IgD-negative memory B cell (primary cell): ENCODE measurements around the gene PLOD1. TPM values are rescaled to one million over a fixed set of nuclear protein-coding genes. Genes with fewer than 3 reads are reported as not detected.

Experiments
- H3K27ac Mint-ChIP-seq, 3 donors: one replicate each; pipeline ENCODE4 v1.8.0; 2020 to 2022; ENCODE audit warnings: mild to moderate bottlenecking in 3 of 3, mixed read lengths in 3 of 3, moderate library complexity in 1 of 3
- H3K27me3 Mint-ChIP-seq: one replicate; pipeline ENCODE4 v1.8.0; 2021; ENCODE audit warnings: mixed read lengths
- H3K36me3 Mint-ChIP-seq: one replicate; pipeline ENCODE4 v1.8.0; 2020; ENCODE audit warnings: mild to moderate bottlenecking, mixed read lengths
- H3K4me1 Mint-ChIP-seq, 3 donors: one replicate each; pipeline ENCODE4 v1.8.0; 2020 to 2022; ENCODE audit warnings: mixed read lengths in 3 of 3, mild to moderate bottlenecking in 1 of 3
- H3K4me3 Mint-ChIP-seq, 4 donors: one replicate each; pipeline ENCODE4 v1.8.0; 2020 to 2022; ENCODE audit warnings: mild to moderate bottlenecking in 4 of 4, mixed read lengths in 4 of 4, moderate library complexity in 3 of 4
- H3K9me3 Mint-ChIP-seq, 3 donors: one replicate each; pipeline ENCODE4 v1.8.0; 2020 to 2021; ENCODE audit warnings: mixed read lengths in 3 of 3, mild to moderate bottlenecking in 1 of 3
- polyA plus RNA-seq: library from polyadenylated mRNA; unstranded; fragments of 300-500 nt; fragmentation: Illumina TruSeq; gene quantifications from one replicate; pipeline ENCODE4 v1.2.3, GENCODE V29; 2021

Gene PLOD1
- polyA plus RNA-seq, 1 donor from 2014 or later = 6.5 TPM

GRCh38 chr1:11964656-11965055 lies 30.1 kb downstream of the PLOD1 start:
- H3K27ac Mint-ChIP-seq = peak overlapping the region in 1 of 3 donors; percentile 82
- no peak overlapping the region for H3K4me3 Mint-ChIP-seq
- no peaks in the 10 kb centered on the region for H3K9me3 Mint-ChIP-seq
- no peaks in the 10 kb centered on the region for H3K27me3 Mint-ChIP-seq
- H3K4me1 Mint-ChIP-seq = peaks cover 0 to 2% (median 0%) of the 10 kb centered on the region in 3 donors
- H3K36me3 Mint-ChIP-seq = peaks cover 3% of the 10 kb centered on the region

DNA sequence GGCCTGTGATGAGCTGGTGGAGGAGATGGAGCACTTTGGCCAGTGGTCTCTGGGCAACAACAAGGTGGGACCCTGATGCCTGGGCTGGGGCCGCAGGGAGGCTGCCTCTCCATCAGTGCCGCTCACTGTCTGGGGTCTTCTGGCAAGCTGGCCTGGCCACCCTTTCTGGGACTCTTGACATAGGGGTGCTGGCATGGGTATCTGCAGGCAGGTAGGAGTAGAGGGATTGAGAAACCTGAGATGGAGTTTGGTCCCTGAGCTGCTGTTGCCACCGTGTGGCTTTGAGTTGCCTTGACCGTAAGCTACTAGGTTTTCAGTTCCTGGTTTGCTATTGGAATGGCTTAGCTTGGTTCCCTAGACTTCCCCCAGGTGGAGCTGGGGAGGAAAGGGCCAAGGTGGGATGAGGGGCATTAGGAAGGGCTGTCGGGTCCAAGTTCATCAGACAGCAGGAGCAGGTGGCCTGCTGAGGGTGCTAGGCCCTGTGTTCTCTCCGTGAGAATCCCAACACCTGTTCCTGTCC lies 32.6 kb downstream of the PLOD1 start:
- Mint-ChIP-seq H3K4me1 (peaks cover 0 to 2% (median 0%) of the 10 kb centered on the region in 3 donors), H3K9me3 (no peaks in the 10 kb centered on the region), H3K27ac (peak overlapping the region in 1 of 3 donors; percentile 6), H3K36me3 (peaks cover 3% of the 10 kb centered on the region), H3K27me3 (no peaks in the 10 kb centered on the region), H3K4me3 (peak overlapping the region in 1 of 4 donors; percentile 18)

DNA sequence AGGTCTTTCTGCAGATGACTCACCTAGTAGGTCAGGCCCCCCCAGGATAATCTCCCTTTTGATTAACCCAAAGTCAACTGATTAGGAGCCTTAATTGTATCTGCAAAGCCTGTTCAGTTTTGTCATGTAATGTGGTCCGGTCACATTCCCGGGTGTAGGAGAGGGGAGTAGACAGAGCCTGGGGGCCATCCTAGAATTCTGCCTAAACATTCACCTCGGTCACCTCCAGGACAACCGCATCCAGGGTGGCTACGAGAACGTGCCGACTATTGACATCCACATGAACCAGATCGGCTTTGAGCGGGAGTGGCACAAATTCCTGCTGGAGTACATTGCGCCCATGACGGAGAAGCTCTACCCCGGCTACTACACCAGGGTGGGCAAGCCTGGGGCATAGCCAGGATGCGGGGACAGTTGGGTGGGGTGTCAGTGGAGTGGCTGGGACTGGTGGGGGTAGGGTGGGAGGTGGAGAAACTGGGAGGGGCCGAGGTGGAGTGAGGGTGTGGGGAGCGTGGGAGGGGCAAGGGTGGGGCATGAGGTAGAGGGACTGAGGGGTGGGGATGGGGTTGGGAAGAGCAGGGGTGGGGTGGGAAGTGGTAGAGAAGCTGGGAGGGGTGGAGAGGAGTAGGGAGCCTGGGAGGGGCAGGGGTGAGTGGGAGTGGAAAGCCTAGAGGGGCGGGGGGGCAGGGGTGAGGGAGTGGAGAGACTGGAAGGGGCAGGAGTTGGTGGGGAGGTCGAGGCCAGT lies 36.1 kb downstream of the PLOD1 start:
- peak overlapping the region in 1 of 3 donors; percentile 90 for H3K27ac Mint-ChIP-seq
- peak overlapping the region in 1 of 4 donors; percentile 51 for H3K4me3 Mint-ChIP-seq
- no peaks in the 10 kb centered on the region for H3K27me3 Mint-ChIP-seq
- H3K9me3 Mint-ChIP-seq = no peaks in the 10 kb centered on the region
- peaks cover 6% of the 10 kb centered on the region for H3K36me3 Mint-ChIP-seq
- peaks cover 0 to 2% (median 2%) of the 10 kb centered on the region in 3 donors for H3K4me1 Mint-ChIP-seq

GRCh38 chr1:11977625-11978024 lies 43.1 kb downstream of the PLOD1 start:
- Mint-ChIP-seq H3K27ac (peak overlapping the region in 1 of 3 donors; percentile 68), H3K36me3 (peaks cover 4% of the 10 kb centered on the region)

GRCh38 chr1:11978301-11978700 lies 43.8 kb downstream of the PLOD1 start:
- Mint-ChIP-seq H3K36me3 (peaks cover 4% of the 10 kb centered on the region), H3K27ac (no peak overlapping the region), H3K4me3 (peak overlapping the region in 1 of 4 donors; percentile 91), H3K4me1 (peaks cover 12 to 16% (median 16%) of the 10 kb centered on the region in 3 donors), H3K27me3 (no peaks in the 10 kb centered on the region), H3K9me3 (no peaks in the 10 kb centered on the region)

More at GRCh38 chr1:11977625-11978024, 43.1 kb downstream of the PLOD1 start:
- H3K27me3 Mint-ChIP-seq = no peaks in the 10 kb centered on the region
- peaks cover 11 to 18% (median 16%) of the 10 kb centered on the region in 3 donors for H3K4me1 Mint-ChIP-seq
- peak overlapping the region in 2 of 4 donors; percentile 23 to 81 for H3K4me3 Mint-ChIP-seq
- H3K9me3 Mint-ChIP-seq = no peaks in the 10 kb centered on the region

DNA sequence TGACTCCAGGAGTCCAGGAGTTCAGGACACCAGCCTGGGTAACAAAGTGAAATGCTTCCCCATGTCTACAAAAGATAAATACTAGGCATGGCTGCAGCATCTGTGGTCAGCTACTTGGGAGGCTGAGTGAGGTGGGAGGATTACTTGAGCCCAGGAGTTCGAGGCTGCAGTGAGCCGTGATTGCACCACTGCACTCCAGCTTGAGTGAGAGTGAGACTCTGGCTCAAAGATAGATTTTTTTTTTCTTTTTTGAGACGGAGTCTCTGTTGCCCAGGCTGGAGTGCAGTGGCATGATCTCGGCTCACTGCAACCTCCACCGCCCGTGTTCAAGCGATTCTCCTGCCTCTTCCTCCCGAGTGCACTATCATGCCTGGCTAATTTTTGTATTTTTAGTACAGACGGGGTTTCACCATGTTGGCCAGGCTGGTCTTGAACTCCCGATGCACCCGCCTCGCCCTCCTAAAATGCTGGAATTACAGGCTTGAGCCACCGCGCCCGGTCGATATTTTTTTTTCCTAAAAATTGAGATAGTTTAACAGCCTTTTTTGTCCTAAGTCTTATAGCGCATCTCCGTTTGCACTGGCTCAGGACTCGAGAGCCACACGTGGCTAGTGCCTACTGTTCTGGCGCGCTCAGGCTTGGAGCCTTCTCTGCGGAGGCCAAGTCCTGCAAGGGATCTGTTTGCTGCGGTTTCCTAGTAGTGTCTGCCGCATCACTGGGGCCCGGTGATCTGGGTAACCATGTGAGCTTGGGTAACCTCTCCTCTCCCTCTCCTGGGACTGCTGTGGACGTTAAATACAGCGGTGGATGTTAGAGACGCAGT lies 44.7 kb downstream of the PLOD1 start:
- H3K4me1 Mint-ChIP-seq = peaks cover 16 to 18% (median 17%) of the 10 kb centered on the region in 3 donors
- H3K27me3 Mint-ChIP-seq = no peaks in the 10 kb centered on the region
- peaks cover 4% of the 10 kb centered on the region for H3K36me3 Mint-ChIP-seq
- peak overlapping the region in 2 of 3 donors; percentile 78 to 92 for H3K27ac Mint-ChIP-seq
- no peaks in the 10 kb centered on the region for H3K9me3 Mint-ChIP-seq
- H3K4me3 Mint-ChIP-seq = peak overlapping the region; percentile 87 to 95 (median 92)

DNA sequence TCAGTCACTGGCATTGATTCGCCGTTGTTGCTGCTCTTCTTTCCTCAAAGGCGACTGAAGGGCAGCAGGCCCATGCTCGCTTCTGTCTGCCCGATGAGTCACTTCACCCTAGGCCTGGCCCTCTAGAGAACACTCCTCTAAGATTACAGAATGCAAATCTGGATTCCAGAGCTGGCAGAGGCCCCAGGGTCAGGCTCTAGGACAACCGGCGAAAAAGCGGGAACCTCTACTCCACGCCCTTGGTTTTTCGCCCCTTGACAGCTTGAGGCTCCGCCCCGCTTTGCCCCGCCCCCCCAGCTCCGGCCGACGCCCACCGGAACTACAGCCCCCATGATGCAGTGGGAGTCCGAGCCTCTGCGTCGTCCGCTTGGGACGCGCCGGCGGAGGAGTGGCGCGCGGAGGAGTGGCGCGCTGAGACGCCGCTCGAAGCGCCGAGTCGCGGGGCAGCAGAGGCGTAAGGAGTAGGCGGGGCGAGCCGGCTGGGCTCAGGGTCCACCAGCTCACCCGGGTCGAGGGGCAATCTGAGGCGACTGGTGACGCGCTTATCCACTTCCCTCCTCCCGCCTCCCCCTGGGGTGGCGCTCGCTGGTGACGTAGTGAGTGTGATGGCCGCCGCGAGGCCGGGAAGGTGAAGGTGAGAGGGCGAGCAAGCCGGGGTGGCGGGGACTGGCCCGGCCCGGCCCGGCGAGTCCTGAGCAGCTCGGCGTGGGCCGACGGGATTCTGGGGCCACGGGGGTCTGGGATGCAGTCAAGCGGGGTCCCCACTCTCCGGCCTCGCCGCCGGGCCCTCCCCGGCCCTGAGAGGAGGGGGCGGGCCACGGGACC lies 45.5 kb downstream of the PLOD1 start, which contains the start of gene MFN2:
MFN2 (plus strand) TSS at position 594 of the 825 bp plus-strand sequence. CDS start 8,725 bp downstream, outside the sequence.
- Mint-ChIP-seq H3K4me1 (peaks cover 16 to 22% (median 17%) of the 10 kb centered on the region in 3 donors), H3K27me3 (no peaks in the 10 kb centered on the region), H3K27ac (peak within 1 kb of the TSS; percentile 81 to 93 (median 92))

DNA sequence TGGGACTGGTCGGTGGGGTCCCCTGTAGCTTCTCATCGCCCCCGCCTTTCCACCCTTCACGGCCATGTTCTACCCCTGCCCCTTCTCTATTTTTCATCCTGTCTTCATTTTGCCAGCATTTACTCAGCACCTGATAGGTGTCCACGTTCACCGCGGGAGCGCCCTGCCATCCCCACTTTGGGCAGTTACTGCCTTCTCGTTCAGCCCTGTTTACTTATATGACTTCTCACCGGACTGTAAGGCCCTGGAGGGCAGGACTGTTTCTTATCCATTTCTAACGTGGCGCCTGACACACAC lies 46.1 kb downstream of the PLOD1 start:
- Mint-ChIP-seq H3K27me3 (no peaks in the 10 kb centered on the region), H3K36me3 (no peaks in the 10 kb centered on the region), H3K4me3 (peak overlapping the region; percentile 87 to 95 (median 92)), H3K4me1 (peaks cover 16 to 24% (median 20%) of the 10 kb centered on the region in 3 donors), H3K27ac (peak overlapping the region; percentile 81 to 93 (median 92)), H3K9me3 (no peaks in the 10 kb centered on the region)

More for the DNA sequence above, 45.5 kb downstream of the PLOD1 start, which contains the start of gene MFN2:
- Mint-ChIP-seq H3K36me3 (peaks cover 4% of the 10 kb centered on the region), H3K9me3 (no peaks in the 10 kb centered on the region), H3K4me3 (peak within 1 kb of the TSS; percentile 87 to 95 (median 92))

GRCh38 chr1:11981378-11982009 lies 47.0 kb downstream of the PLOD1 start:
- H3K27ac Mint-ChIP-seq = peak overlapping the region in 2 of 3 donors; percentile 81 to 92
- H3K4me1 Mint-ChIP-seq = peaks cover 16 to 28% (median 25%) of the 10 kb centered on the region in 3 donors
- no peaks in the 10 kb centered on the region for H3K36me3 Mint-ChIP-seq
- H3K27me3 Mint-ChIP-seq = no peaks in the 10 kb centered on the region
- peak overlapping the region; percentile 87 to 95 (median 89) for H3K4me3 Mint-ChIP-seq
- no peaks in the 10 kb centered on the region for H3K9me3 Mint-ChIP-seq

GRCh38 chr1:11982010-11982392 lies 47.5 kb downstream of the PLOD1 start:
- Mint-ChIP-seq H3K9me3 (no peaks in the 10 kb centered on the region), H3K36me3 (no peaks in the 10 kb centered on the region), H3K4me1 (peaks cover 16 to 28% (median 25%) of the 10 kb centered on the region in 3 donors), H3K27ac (peak overlapping the region in 1 of 3 donors; percentile 81), H3K4me3 (peak overlapping the region; percentile 87 to 95 (median 89)), H3K27me3 (no peaks in the 10 kb centered on the region)

DNA sequence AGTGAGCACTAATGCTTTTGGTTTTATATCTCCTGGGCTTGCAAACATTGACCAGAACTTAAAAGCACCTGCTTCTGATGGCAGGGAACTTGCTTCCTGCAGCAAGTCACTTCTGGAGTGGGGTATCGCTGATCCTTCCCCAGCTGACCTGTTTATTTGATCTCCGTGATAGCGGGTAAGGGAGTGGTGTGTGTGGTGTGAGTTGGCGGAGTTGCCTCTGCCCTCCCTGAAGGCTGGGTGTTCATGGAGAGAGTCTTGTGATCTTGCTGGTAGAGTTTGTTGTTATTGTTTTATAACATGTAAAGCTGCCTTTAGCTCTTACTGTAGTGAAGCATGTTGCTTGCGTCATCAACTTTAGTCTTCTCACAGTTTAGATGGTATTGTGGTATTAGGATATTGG lies 49.6 kb downstream of the PLOD1 start:
- peak overlapping the region in 1 of 3 donors; percentile 73 for H3K27ac Mint-ChIP-seq
- H3K36me3 Mint-ChIP-seq = peaks cover 2% of the 10 kb centered on the region
- no peaks in the 10 kb centered on the region for H3K27me3 Mint-ChIP-seq
- H3K9me3 Mint-ChIP-seq = no peaks in the 10 kb centered on the region
- H3K4me1 Mint-ChIP-seq = peaks cover 16 to 28% (median 25%) of the 10 kb centered on the region in 3 donors
- peak overlapping the region in 2 of 4 donors; percentile 3 to 13 for H3K4me3 Mint-ChIP-seq

GRCh38 chr1:11984576-11984975 lies 50.1 kb downstream of the PLOD1 start:
- H3K4me3 Mint-ChIP-seq = peak overlapping the region in 1 of 4 donors; percentile 3
- H3K4me1 Mint-ChIP-seq = peaks cover 15 to 27% (median 24%) of the 10 kb centered on the region in 3 donors
- H3K27ac Mint-ChIP-seq = peak overlapping the region in 1 of 3 donors; percentile 73

DNA sequence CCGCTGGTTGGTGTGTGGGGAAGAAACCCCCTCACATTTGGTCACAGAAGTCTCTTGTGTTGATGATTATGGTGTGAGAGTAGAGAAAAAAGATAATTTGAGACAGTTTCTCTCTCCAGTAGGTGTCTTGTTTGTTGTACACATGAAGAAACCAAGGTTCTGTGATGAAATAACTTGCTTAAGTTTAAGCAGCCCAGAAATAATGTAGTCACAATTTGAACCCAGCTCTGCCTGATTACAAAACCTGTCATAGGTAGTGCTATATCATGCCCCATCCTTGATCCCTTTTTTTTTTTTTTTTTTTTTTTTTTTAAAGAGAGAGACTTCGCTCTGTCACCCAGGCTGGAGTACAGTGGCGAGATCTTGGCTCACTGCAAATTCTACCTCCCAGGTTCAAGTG lies 50.7 kb downstream of the PLOD1 start:
- Mint-ChIP-seq H3K9me3 (no peaks in the 10 kb centered on the region), H3K4me1 (peaks cover 12 to 26% (median 22%) of the 10 kb centered on the region in 3 donors), H3K27me3 (no peaks in the 10 kb centered on the region), H3K36me3 (peaks cover 4% of the 10 kb centered on the region), H3K4me3 (no peak overlapping the region), H3K27ac (peak overlapping the region in 1 of 3 donors; percentile 45)

More at GRCh38 chr1:11984576-11984975, 50.1 kb downstream of the PLOD1 start:
- no peaks in the 10 kb centered on the region for H3K9me3 Mint-ChIP-seq
- no peaks in the 10 kb centered on the region for H3K27me3 Mint-ChIP-seq
- peaks cover 4% of the 10 kb centered on the region for H3K36me3 Mint-ChIP-seq
